ENCODE measurements around the gene MYO16.

The MYO16 gene

GRCh38 chr13:108932196-108932595, 302.8 kb downstream of the MYO16 start:
- Mint-ChIP-seq H3K27me3 (ENCODE audit: low read depth, poor library complexity) (peaks cover 7% of the 10 kb centered on the region), H3K9me3 (peaks cover 11% of the 10 kb centered on the region), H3K4me1 (no peaks in the 10 kb centered on the region), H3K27ac (no peak overlapping the region), H3K36me3 (ENCODE audit: low read depth) (no peaks in the 10 kb centered on the region), H3K4me3 (no peak overlapping the region)
- no peak for DNase-seq
- no peak for TF ChIP-seq CTCF (IDR thresholded peaks at IDR 0.05)

DNA sequence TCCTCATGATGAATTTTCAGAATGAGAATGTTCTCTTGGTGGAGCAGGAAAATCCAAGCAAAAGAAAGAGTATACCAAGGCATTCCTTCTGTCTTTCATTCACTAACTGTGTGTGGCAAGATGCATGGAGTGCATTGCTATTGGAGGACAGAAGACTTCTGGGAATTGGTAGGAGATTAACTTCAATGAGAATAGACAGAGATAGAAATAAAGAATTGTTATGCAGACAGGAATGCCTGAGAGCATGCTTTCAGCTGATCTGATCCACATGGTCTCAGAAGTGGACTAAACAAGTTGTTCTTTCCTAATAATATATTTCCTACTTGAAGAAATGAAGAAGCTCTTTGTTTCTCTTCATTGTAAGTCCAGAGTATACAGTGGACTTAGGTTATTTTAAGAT, 303.6 kb downstream of the MYO16 start:
- H3K27ac Mint-ChIP-seq: no peak overlapping the region
- H3K4me3 Mint-ChIP-seq: no peak overlapping the region
- no peak for TF ChIP-seq CTCF (IDR thresholded peaks at IDR 0.05)
- peaks cover 17% of the 10 kb centered on the region for H3K9me3 Mint-ChIP-seq
- no peaks in the 10 kb centered on the region for H3K36me3 Mint-ChIP-seq (ENCODE audit: low read depth)
- H3K4me1 Mint-ChIP-seq: no peaks in the 10 kb centered on the region
- peaks cover 7% of the 10 kb centered on the region for H3K27me3 Mint-ChIP-seq (ENCODE audit: low read depth, poor library complexity)
- DNase-seq: no peak

- no peak overlapping the region for H3K4me3 Mint-ChIP-seq
These were observed 308.7 kb downstream of the MYO16 start for GRCh38 chr13:108938155-108938554.

DNA sequence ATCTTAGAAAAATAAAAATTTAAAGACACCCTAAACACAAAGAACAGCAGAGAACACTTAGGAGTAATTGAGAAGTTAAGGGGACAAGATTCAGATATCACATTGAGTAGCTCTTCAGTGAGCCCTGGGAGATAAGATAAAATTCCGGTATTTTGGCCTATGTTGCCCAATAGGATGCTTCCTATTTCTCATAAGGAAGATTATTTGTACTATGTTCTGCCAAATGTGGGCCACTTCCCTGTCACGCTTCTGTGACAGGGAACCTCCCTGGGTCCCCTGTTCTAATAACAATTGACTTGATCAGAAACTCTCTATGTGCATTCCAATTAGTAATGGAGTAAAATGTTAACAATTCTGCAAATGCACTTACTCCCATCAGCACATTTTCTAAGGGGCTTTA, 310.7 kb downstream of the MYO16 start:
- Mint-ChIP-seq H3K4me1 (no peaks in the 10 kb centered on the region), H3K4me3 (no peak overlapping the region), H3K36me3 (ENCODE audit: low read depth) (no peaks in the 10 kb centered on the region), H3K27me3 (ENCODE audit: low read depth, poor library complexity) (peaks cover 7% of the 10 kb centered on the region), H3K27ac (no peak overlapping the region), H3K9me3 (peaks cover 13% of the 10 kb centered on the region)
- DNase-seq: no peak
- TF ChIP-seq CTCF (IDR thresholded peaks at IDR 0.05): no peak

More at GRCh38 chr13:108938155-108938554, 308.7 kb downstream of the MYO16 start:
- H3K36me3 Mint-ChIP-seq (ENCODE audit: low read depth): no peaks in the 10 kb centered on the region
- H3K27me3 Mint-ChIP-seq (ENCODE audit: low read depth, poor library complexity): peaks cover 11% of the 10 kb centered on the region
- H3K27ac Mint-ChIP-seq: no peak overlapping the region
- no peak for DNase-seq
- no peaks in the 10 kb centered on the region for H3K4me1 Mint-ChIP-seq
- no peak for TF ChIP-seq CTCF (IDR thresholded peaks at IDR 0.05)
- H3K9me3 Mint-ChIP-seq: peaks cover 17% of the 10 kb centered on the region

GRCh38 chr13:108943842-108944241, 314.4 kb downstream of the MYO16 start:
- no peak overlapping the region for H3K4me3 Mint-ChIP-seq
- H3K27ac Mint-ChIP-seq: no peak overlapping the region
- DNase-seq: no peak
- no peaks in the 10 kb centered on the region for H3K4me1 Mint-ChIP-seq
- peaks cover 4% of the 10 kb centered on the region for H3K27me3 Mint-ChIP-seq (ENCODE audit: low read depth, poor library complexity)
- no peaks in the 10 kb centered on the region for H3K9me3 Mint-ChIP-seq
- no peak for TF ChIP-seq CTCF (IDR thresholded peaks at IDR 0.05)
- no peaks in the 10 kb centered on the region for H3K36me3 Mint-ChIP-seq (ENCODE audit: low read depth)

- Mint-ChIP-seq H3K9me3 (no peaks in the 10 kb centered on the region), H3K36me3 (ENCODE audit: low read depth) (no peaks in the 10 kb centered on the region), H3K4me3 (no peak overlapping the region), H3K27me3 (ENCODE audit: low read depth, poor library complexity) (no peaks in the 10 kb centered on the region), H3K27ac (no peak overlapping the region), H3K4me1 (no peaks in the 10 kb centered on the region)
- DNase-seq: no peak
- no peak for TF ChIP-seq CTCF (IDR thresholded peaks at IDR 0.05)
These were observed 315.3 kb downstream of the MYO16 start for GRCh38 chr13:108944760-108945159.

Data from nephron progenitor cell (in vitro differentiated cells).